Stimulated activated CD4-positive, alpha-beta T cell treated with anti-CD3 and anti-CD28 coated beads, Interleukin-1b, Interleukin-23, amount 100 ng/mL, for 4 hours (primary cell): Measurements from ENCODE around the gene ASB16.

Source experiments
- DNase-seq, 2 donors: peaks; one replicate each; pipeline ENCODE4 v3.0.0-alpha.2; 2020; ENCODE audit warnings: low read depth in 2 of 2

The ASB16 gene

GRCh38 chr17:44207319-44207718 lies 36.8 kb downstream of the ASB16 start:
- no peak for DNase-seq

- DNase-seq = no peak
Observed at GRCh38 chr17:44207743-44208142, 37.2 kb downstream of the ASB16 start.

GRCh38 chr17:44209786-44210341 lies 39.4 kb downstream of the ASB16 start:
- no peak for DNase-seq

- peak; percentile 87 for DNase-seq
Observed at GRCh38 chr17:44210342-44211192, 40.1 kb downstream of the ASB16 start.

- no peak for DNase-seq
Observed at GRCh38 chr17:44211281-44212265, 41.1 kb downstream of the ASB16 start.

- DNase-seq = no peak
Observed at GRCh38 chr17:44212507-44213402, 42.3 kb downstream of the ASB16 start.

- no peak for DNase-seq
Observed at GRCh38 chr17:44213403-44214229, 43.1 kb downstream of the ASB16 start.

- DNase-seq = no peak
Observed at GRCh38 chr17:44214230-44214494, 43.7 kb downstream of the ASB16 start.

GRCh38 chr17:44214896-44215295 lies 44.4 kb downstream of the ASB16 start:
- DNase-seq = no peak

- DNase-seq = no peak
Observed at GRCh38 chr17:44216173-44216572, 45.7 kb downstream of the ASB16 start.

GRCh38 chr17:44216694-44217093 lies 46.2 kb downstream of the ASB16 start:
- no peak for DNase-seq

- DNase-seq = no peak
Observed at GRCh38 chr17:44217738-44218343, 47.3 kb downstream of the ASB16 start.

- peak; percentile 81 to 84 for DNase-seq
Observed at GRCh38 chr17:44218344-44219107, 48.0 kb downstream of the ASB16 start.

GRCh38 chr17:44219108-44219615 lies 48.7 kb downstream of the ASB16 start:
- DNase-seq = peak; percentile 53 to 65

GRCh38 chr17:44219616-44220212 lies 49.2 kb downstream of the ASB16 start, which contains the start of gene UBTF:
Gene UBTF (minus strand): TSS chr17:44219675. CDS start chr17:44218229, 1,446 bp downstream.
- peak; percentile 56 to 58 for DNase-seq

- DNase-seq = peak; percentile 28 to 55
Observed at GRCh38 chr17:44220213-44221083, 49.9 kb downstream of the ASB16 start.

GRCh38 chr17:44221084-44221861 lies 50.8 kb downstream of the ASB16 start:
- peak; percentile 29 to 45 for DNase-seq
